Measurements from ENCODE around the gene SH3RF2.

DNA sequence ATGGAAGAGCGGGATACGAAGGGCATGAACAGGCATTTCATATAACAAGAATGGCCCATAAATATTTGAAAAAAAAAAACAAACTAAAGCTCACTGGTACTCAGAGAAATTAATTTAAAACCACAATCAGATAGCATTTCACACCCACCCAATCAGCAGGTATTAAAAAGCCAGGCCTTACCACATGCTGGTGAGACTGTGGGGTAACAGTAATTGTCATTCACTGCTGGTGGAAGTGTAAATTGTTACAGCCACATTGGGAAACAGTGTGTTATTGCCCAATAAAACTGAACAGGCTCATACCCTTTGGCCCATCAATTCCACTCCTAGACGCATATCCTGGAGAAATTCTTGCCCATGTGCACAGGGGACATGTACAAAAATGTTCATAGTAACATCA, 103.0 kb downstream of the SH3RF2 start:
- TF ChIP-seq POLR2A (IDR thresholded peaks at IDR 0.05; ENCODE audit: low read depth, low read length) = no peak
- no peak for TF ChIP-seq CTCF (IDR thresholded peaks at IDR 0.05; ENCODE audit: extremely low read depth in 1 of 2, insufficient read depth in 1 of 2, low read depth in 1 of 2, low read length in 2 of 2)
- TF ChIP-seq GATA2 (IDR thresholded peaks at IDR 0.05; ENCODE audit: insufficient read depth, insufficient read length, low read depth, low read length) = no peak
- TF ChIP-seq FOS (IDR thresholded peaks at IDR 0.05; ENCODE audit: borderline replicate concordance, insufficient read depth, low read length) = no peak
- TF ChIP-seq POLR2AphosphoS5 (IDR thresholded peaks at IDR 0.05; ENCODE audit: insufficient read depth, low read depth, low read length) = no peak
